ENCODE data around the gene MRPS10. TPM values are rescaled to one million over a fixed set of nuclear protein-coding genes. Genes with fewer than 3 reads are reported as not detected.

The MRPS10 gene
- polyA plus RNA-seq, 1 of the 3 experiments (the other 2 are of a cell fraction): 29.8 TPM

GRCh38 chr6:42237857-42238256 is 20.2 kb upstream of the MRPS10 start:
- no peaks in the 10 kb centered on the region; the same call in 1 of the 2 replicates for H3K79me2 ChIP-seq (ENCODE audit: insufficient read depth)
- H3K9me3 ChIP-seq: no peaks in the 10 kb centered on the region
- H2AFZ ChIP-seq (ENCODE audit: low read depth): no peak overlapping the region
- H4K20me1 ChIP-seq (ENCODE audit: insufficient read depth): no peaks in the 10 kb centered on the region
- H3K4me1 ChIP-seq (ENCODE audit: control insufficient read depth in 1 of 2, insufficient read depth in 2 of 2, low read depth in 1 of 2, low read length in 1 of 2): no peaks in the 10 kb centered on the region
- H3K27ac ChIP-seq (ENCODE audit: low read depth in 2 of 2, low read length in 1 of 2): no peak overlapping the region
- CTCF ChIA-PET: no interaction called here
- TF ChIP-seq TCF12 (IDR thresholded peaks at IDR 0.05) (no peak), MXI1 (IDR thresholded peaks at IDR 0.05; ENCODE audit: low read depth, low read length) (no peak), ZBTB33 (IDR thresholded peaks at IDR 0.05; ENCODE audit: borderline replicate concordance, low read depth) (no peak), USF2 (IDR thresholded peaks at IDR 0.05; ENCODE audit: borderline replicate concordance, low read depth, low read length) (no peak)
- POLR2A ChIA-PET: no interaction called here
- H3K9me2 ChIP-seq: no peaks in the 10 kb centered on the region
- H3K4me3 ChIP-seq (ENCODE audit: low read depth in 2 of 2, low read length in 1 of 2): no peak overlapping the region
- peaks cover 21 to 24% of the 10 kb centered on the region in 2 experiments for H3K36me3 ChIP-seq (replicated peaks in 1 of 2; ENCODE audit: control insufficient read depth in 1 of 2, insufficient read depth in 2 of 2, low read length in 1 of 2)
- no peak overlapping the region for H3K9ac ChIP-seq
- no peak overlapping the region for H3K4me2 ChIP-seq
- no peaks in the 10 kb centered on the region for H3K27me3 ChIP-seq (ENCODE audit: insufficient read depth)
- 100% methylated on average over 1 of the region's 1 CpG for WGBS (ENCODE audit: low lambda C conversion rate)
- DNase-seq: no peak
- no peaks in the 10 kb centered on the region for H3F3A ChIP-seq (replicated peaks; ENCODE audit: insufficient read depth)

GRCh38 chr6:42236682-42237473 is 19.2 kb upstream of the MRPS10 start:
- no peak overlapping the region for H3K9ac ChIP-seq
- CTCF ChIA-PET: interaction anchor here (1.0 kb wide), 1 partner anchor 10 kb away, joined by 6 read pairs; no protein-coding TSS in a partner anchor
- H3K4me2 ChIP-seq: no peak overlapping the region

More at GRCh38 chr6:42236682-42237473, 19.2 kb upstream of the MRPS10 start:
- Histone ChIP-seq H3K9me2 (no peaks in the 10 kb centered on the region), H2AFZ (ENCODE audit: low read depth) (no peak overlapping the region), H3K4me1 (ENCODE audit: control insufficient read depth in 1 of 2, insufficient read depth in 2 of 2, low read depth in 1 of 2, low read length in 1 of 2) (no peaks in the 10 kb centered on the region), H3K27me3 (ENCODE audit: insufficient read depth) (no peaks in the 10 kb centered on the region), H3K27ac (ENCODE audit: low read depth in 2 of 2, low read length in 1 of 2) (no peak overlapping the region), H3K79me2 (ENCODE audit: insufficient read depth) (no peaks in the 10 kb centered on the region; the same call in 1 of the 2 replicates), H3K9me3 (no peaks in the 10 kb centered on the region), H4K20me1 (ENCODE audit: insufficient read depth) (no peaks in the 10 kb centered on the region), H3K4me3 (ENCODE audit: low read depth in 2 of 2, low read length in 1 of 2) (no peak overlapping the region), H3K36me3 (replicated peaks in 1 of 2; ENCODE audit: control insufficient read depth in 1 of 2, insufficient read depth in 2 of 2, low read length in 1 of 2) (peaks cover 17 to 23% of the 10 kb centered on the region in 2 experiments), H3F3A (replicated peaks; ENCODE audit: insufficient read depth) (no peaks in the 10 kb centered on the region)
- 80% methylated on average over 5 of the region's 5 CpGs for WGBS (ENCODE audit: low lambda C conversion rate)
- POLR2A ChIA-PET: no interaction called here
- no peak for TF ChIP-seq FOXJ3 (CRISPR knock-in tag; IDR thresholded peaks at IDR 0.05)
- TF ChIP-seq NFIC (IDR thresholded peaks at IDR 0.05; ENCODE audit: borderline replicate concordance): no peak
- TF ChIP-seq FOSL2 (IDR thresholded peaks at IDR 0.05; ENCODE audit: borderline replicate concordance, low read depth): no peak
- TF ChIP-seq YY1 (IDR thresholded peaks at IDR 0.05; ENCODE audit: low read depth): no peak
- no peak for TF ChIP-seq GATA2 (CRISPR knock-in tag; IDR thresholded peaks at IDR 0.05)
- TF ChIP-seq IRF3 (IDR thresholded peaks at IDR 0.05; ENCODE audit: low read depth, low read length): no peak
- no peak for TF ChIP-seq SMC3 (IDR thresholded peaks at IDR 0.05; ENCODE audit: low read depth, low read length)
- no peak for TF ChIP-seq MAX (IDR thresholded peaks at IDR 0.05; ENCODE audit: low read depth)
- no peak for TF ChIP-seq REST (IDR thresholded peaks at IDR 0.05; ENCODE audit: low read depth, low read length)
- TF ChIP-seq CTCF (IDR thresholded peaks at IDR 0.05): no peak
- TF ChIP-seq SIN3A (IDR thresholded peaks at IDR 0.05; ENCODE audit: borderline replicate concordance, low read depth, low read length): no peak
- no peak for DNase-seq

All from SK-N-SH (cell line).